SK-N-SH (cell line): ENCODE results near the gene GLRA3. TPM values are rescaled to one million over a fixed set of nuclear protein-coding genes. Genes with fewer than 3 reads are reported as not detected.

Experiments used
- CTCF ChIA-PET: fragments of 300-600, 350-600 bp; formaldehyde crosslinking; extraction: SDS; loops from one replicate; lab custom pipeline; 2021; lab: Yijun Ruan, JAX
- POLR2A ChIA-PET: fragments of 350-600 bp; sonication (Branson Sonifier 250); formaldehyde crosslinking; extraction: SDS; loops from one replicate; lab custom pipeline; 2020; ENCODE audit warnings: antibody characterized with exemption, inconsistent platforms; lab: Yijun Ruan, JAX
- DNase-seq: peaks from one replicate; pipeline ENCODE4 v3.0.0; 2012
- H2AFZ ChIP-seq: fragments of 200-600 bp; sonication (generic); 2 replicates; pipeline ENCODE4 v1.8.1; 2016; ENCODE audit warnings: antibody characterized with exemption, mild to moderate bottlenecking, low read depth
- H3F3A ChIP-seq: fragments of 200-600 bp; sonication (generic); replicated peaks from 2 replicates; pipeline ENCODE3; 2016; ENCODE audit warnings: antibody characterized with exemption, mild to moderate bottlenecking; ENCODE audit not compliant: insufficient read depth
- H3K27ac ChIP-seq, 2 experiments: fragments of 200-500 bp in 1 of 2; fragments of 200-600 bp in 1 of 2; sonication (Bioruptor generic) in 1 of 2; sonication (generic), shearing (Covaris generic) in 1 of 2; 2 replicates each; pipeline versions ENCODE4 v1.5.1 to v1.6.1; 2014 to 2016; ENCODE audit warnings: low read depth in 2 of 2, inconsistent platforms in 1 of 2, low read length in 1 of 2, mild to moderate bottlenecking in 1 of 2, mixed read lengths in 1 of 2
- H3K27me3 ChIP-seq: fragments of 200-600 bp; sonication (generic), shearing (Covaris generic); 2 replicates; pipeline ENCODE4 v1.6.1; 2016; ENCODE audit warnings: mixed run types; ENCODE audit not compliant: insufficient read depth
- H3K36me3 ChIP-seq, 2 experiments: fragments of 200-500 bp in 1 of 2; fragments of 200-600 bp in 1 of 2; sonication (Bioruptor generic) in 1 of 2; sonication (generic) in 1 of 2; replicated peaks in 1 of 2; 2 replicates each; pipeline versions ENCODE3 to v1.5.1; 2014 to 2016; ENCODE audit warnings: low read length in 1 of 2, mild to moderate bottlenecking in 1 of 2; ENCODE audit not compliant: insufficient read depth in 2 of 2, control insufficient read depth in 1 of 2
- H3K4me1 ChIP-seq, 2 experiments: fragments of 200-500 bp in 1 of 2; fragments of 200-600 bp in 1 of 2; sonication (Bioruptor generic) in 1 of 2; sonication (generic), shearing (Covaris generic) in 1 of 2; 2 replicates each; pipeline versions ENCODE4 v1.5.1 to v1.6.1; 2014 to 2016; ENCODE audit warnings: low read depth in 1 of 2, low read length in 1 of 2, mixed run types in 1 of 2; ENCODE audit not compliant: insufficient read depth in 2 of 2, control insufficient read depth in 1 of 2
- H3K4me2 ChIP-seq: fragments of 200-600 bp; sonication (generic), shearing (Covaris generic); 2 replicates; pipeline ENCODE4 v1.6.1; 2017; ENCODE audit warnings: mixed run types
- H3K4me3 ChIP-seq, 2 experiments: fragments of 200-500 bp in 1 of 2; fragments of 200-600 bp in 1 of 2; sonication (Bioruptor generic) in 1 of 2; sonication (generic), shearing (Covaris generic) in 1 of 2; 2 replicates each; pipeline versions ENCODE4 v1.5.1 to v1.8.1; 2014 to 2016; ENCODE audit warnings: low read depth in 2 of 2, inconsistent platforms in 1 of 2, low read length in 1 of 2, mild to moderate bottlenecking in 1 of 2, mixed read lengths in 1 of 2, moderate library complexity in 1 of 2
- H3K79me2 ChIP-seq: fragments of 200-600 bp; sonication (generic); 2 replicates; pipeline ENCODE4 v1.8.1; 2017; ENCODE audit warnings: mild to moderate bottlenecking; ENCODE audit not compliant: insufficient read depth
- H3K9ac ChIP-seq: fragments of 200-600 bp; sonication (generic); 2 replicates; pipeline ENCODE4 v1.6.1; 2017; ENCODE audit warnings: mixed run types
- H3K9me2 ChIP-seq: fragments of 200-600 bp; sonication (generic); 2 replicates; pipeline ENCODE4 v1.6.1; 2017; ENCODE audit warnings: mixed run types
- H3K9me3 ChIP-seq: fragments of 200-600 bp; sonication (generic); 2 replicates; pipeline ENCODE4 v1.6.1; 2017; ENCODE audit warnings: mixed run types, mild to moderate bottlenecking, moderate library complexity
- H4K20me1 ChIP-seq: fragments of 200-600 bp; sonication (generic); 2 replicates; pipeline ENCODE4 v1.6.1; 2017; ENCODE audit warnings: mild to moderate bottlenecking, mixed run types; ENCODE audit not compliant: insufficient read depth
- FOSL2 ChIP-seq: IDR thresholded peaks from 2 replicates; pipeline ENCODE4 v1.4.0; 2012; ENCODE audit warnings: low read depth, mild to moderate bottlenecking, moderate library complexity, borderline replicate concordance
- GATA2 ChIP-seq: sonication (generic); formaldehyde crosslinking; IDR thresholded peaks from 2 replicates; pipeline ENCODE4 v1.5.0; 2020; ENCODE audit warnings: mild to moderate bottlenecking, missing genetic modification reagents
- MAX ChIP-seq: IDR thresholded peaks from 2 replicates; pipeline ENCODE4 v1.4.0; 2012; ENCODE audit warnings: low read depth
- MXI1 ChIP-seq: IDR thresholded peaks from 2 replicates; pipeline ENCODE4 v1.6.1; 2012; ENCODE audit warnings: mild to moderate bottlenecking, low read depth, low read length, improper control_type of control experiment
- NFIC ChIP-seq: IDR thresholded peaks from 2 replicates; pipeline ENCODE4 v1.4.0; 2012; ENCODE audit warnings: borderline replicate concordance
- POLR2AphosphoS5 ChIP-seq: IDR thresholded peaks from 2 replicates; pipeline ENCODE4 v1.6.1; 2012; ENCODE audit warnings: low read depth, low read length
- RCOR1 ChIP-seq: fragments of 150-350 bp; IDR thresholded peaks from 2 replicates; pipeline ENCODE4 v1.6.1; 2017; ENCODE audit warnings: antibody characterized with exemption, low read length
- SIN3A ChIP-seq: IDR thresholded peaks from 2 replicates; pipeline ENCODE4 v1.6.1; 2012; ENCODE audit warnings: low read depth, mild to moderate bottlenecking, low read length, moderate library complexity, borderline replicate concordance
- SMC3 ChIP-seq: IDR thresholded peaks from 2 replicates; pipeline ENCODE4 v1.6.1; 2012; ENCODE audit warnings: low read depth, low read length, improper control_type of control experiment
- TAF1 ChIP-seq: IDR thresholded peaks from 2 replicates; pipeline ENCODE4 v1.6.1; 2012; ENCODE audit warnings: low read depth, mild to moderate bottlenecking, low read length, moderate library complexity, borderline replicate concordance
- YY1 ChIP-seq: IDR thresholded peaks from 2 replicates; pipeline ENCODE4 v1.4.0; 2012; ENCODE audit warnings: low read depth, mild to moderate bottlenecking
- WGBS: methylation state at CpG from one replicate; pipeline ENCODE4 v1.1.6; 2017; ENCODE audit warnings: low lambda C conversion rate; 5-methylcytosine and 5-hydroxymethylcytosine counted together
- polyA plus RNA-seq, 3 experiments: library from polyadenylated mRNA; depleted of rRNA; stranded (reverse); fragments of >200 nt; gene quantifications; 2 replicates each; pipeline ENCODE4 v1.2.3, GENCODE V29; 2012
- TF ChIP-seq, protein P1 (sequence below): fragments of 150-350 bp; IDR thresholded peaks from 2 replicates; pipeline ENCODE4 v1.6.1; 2016; ENCODE audit warnings: mild to moderate bottlenecking, low read depth, low read length
- TF ChIP-seq, protein P2 (sequence below): fragments of 200-600 bp; sonication (generic); IDR thresholded peaks from 2 replicates; pipeline ENCODE4 v1.6.1; 2017; ENCODE audit warnings: antibody characterized with exemption, mild to moderate bottlenecking, moderate library complexity
- TF ChIP-seq, protein P3 (sequence below): IDR thresholded peaks from 2 replicates; pipeline ENCODE4 v1.4.0; 2012; ENCODE audit warnings: low read depth, borderline replicate concordance
- TF ChIP-seq, protein P4 (sequence below): fragments of 150-350 bp; IDR thresholded peaks from 2 replicates; pipeline ENCODE4 v1.6.1; 2017; ENCODE audit warnings: antibody characterized with exemption, low read length, low read depth, borderline replicate concordance

Gene GLRA3
- polyA plus RNA-seq, 1 of the 3 experiments (the other 2 are of a cell fraction): not detected

DNA sequence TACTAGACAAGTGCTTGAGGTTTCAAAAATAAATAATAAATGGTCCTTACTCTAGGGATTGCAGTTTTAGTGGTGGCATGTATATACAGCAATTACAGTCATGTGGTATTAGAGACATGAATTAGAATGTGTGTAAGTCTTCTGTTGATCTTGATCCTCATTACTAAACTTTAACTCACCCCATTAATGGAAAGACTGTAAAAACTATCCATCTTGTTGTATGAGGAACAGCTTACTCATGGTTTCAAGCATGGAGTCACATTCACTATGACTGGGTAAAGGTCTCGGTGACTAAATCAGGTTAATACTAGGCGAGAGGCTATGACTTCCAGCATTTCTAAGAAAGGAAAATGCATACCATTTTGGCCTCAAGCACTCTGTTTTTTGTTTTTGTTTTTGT is 199.8 kb downstream of the GLRA3 start:
- CTCF ChIA-PET: no interaction called here
- H3K9me2 ChIP-seq: no peaks in the 10 kb centered on the region
- no peak for TF ChIP-seq FOSL2
- TF ChIP-seq SMC3: no peak
- TF ChIP-seq, protein P1, sequence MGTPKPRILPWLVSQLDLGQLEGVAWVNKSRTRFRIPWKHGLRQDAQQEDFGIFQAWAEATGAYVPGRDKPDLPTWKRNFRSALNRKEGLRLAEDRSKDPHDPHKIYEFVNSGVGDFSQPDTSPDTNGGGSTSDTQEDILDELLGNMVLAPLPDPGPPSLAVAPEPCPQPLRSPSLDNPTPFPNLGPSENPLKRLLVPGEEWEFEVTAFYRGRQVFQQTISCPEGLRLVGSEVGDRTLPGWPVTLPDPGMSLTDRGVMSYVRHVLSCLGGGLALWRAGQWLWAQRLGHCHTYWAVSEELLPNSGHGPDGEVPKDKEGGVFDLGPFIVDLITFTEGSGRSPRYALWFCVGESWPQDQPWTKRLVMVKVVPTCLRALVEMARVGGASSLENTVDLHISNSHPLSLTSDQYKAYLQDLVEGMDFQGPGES: no peak
- TF ChIP-seq RCOR1: no peak
- TF ChIP-seq, protein P2, sequence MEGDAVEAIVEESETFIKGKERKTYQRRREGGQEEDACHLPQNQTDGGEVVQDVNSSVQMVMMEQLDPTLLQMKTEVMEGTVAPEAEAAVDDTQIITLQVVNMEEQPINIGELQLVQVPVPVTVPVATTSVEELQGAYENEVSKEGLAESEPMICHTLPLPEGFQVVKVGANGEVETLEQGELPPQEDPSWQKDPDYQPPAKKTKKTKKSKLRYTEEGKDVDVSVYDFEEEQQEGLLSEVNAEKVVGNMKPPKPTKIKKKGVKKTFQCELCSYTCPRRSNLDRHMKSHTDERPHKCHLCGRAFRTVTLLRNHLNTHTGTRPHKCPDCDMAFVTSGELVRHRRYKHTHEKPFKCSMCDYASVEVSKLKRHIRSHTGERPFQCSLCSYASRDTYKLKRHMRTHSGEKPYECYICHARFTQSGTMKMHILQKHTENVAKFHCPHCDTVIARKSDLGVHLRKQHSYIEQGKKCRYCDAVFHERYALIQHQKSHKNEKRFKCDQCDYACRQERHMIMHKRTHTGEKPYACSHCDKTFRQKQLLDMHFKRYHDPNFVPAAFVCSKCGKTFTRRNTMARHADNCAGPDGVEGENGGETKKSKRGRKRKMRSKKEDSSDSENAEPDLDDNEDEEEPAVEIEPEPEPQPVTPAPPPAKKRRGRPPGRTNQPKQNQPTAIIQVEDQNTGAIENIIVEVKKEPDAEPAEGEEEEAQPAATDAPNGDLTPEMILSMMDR: no peak
- no peak for TF ChIP-seq NFIC
- TF ChIP-seq, protein P3, sequence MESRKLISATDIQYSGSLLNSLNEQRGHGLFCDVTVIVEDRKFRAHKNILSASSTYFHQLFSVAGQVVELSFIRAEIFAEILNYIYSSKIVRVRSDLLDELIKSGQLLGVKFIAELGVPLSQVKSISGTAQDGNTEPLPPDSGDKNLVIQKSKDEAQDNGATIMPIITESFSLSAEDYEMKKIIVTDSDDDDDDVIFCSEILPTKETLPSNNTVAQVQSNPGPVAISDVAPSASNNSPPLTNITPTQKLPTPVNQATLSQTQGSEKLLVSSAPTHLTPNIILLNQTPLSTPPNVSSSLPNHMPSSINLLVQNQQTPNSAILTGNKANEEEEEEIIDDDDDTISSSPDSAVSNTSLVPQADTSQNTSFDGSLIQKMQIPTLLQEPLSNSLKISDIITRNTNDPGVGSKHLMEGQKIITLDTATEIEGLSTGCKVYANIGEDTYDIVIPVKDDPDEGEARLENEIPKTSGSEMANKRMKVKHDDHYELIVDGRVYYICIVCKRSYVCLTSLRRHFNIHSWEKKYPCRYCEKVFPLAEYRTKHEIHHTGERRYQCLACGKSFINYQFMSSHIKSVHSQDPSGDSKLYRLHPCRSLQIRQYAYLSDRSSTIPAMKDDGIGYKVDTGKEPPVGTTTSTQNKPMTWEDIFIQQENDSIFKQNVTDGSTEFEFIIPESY: no peak
- no peak for TF ChIP-seq YY1
- no peak for TF ChIP-seq GATA2 (CRISPR knock-in tag)
- TF ChIP-seq, all 33 proteins: peak for 0
- no peaks in the 10 kb centered on the region; a peak in 1 of 4 replicates for H3K4me1 ChIP-seq
- WGBS: 63% methylated on average over 2 of the region's 2 CpGs
- no peaks in the 10 kb centered on the region for H3K9me3 ChIP-seq
- H3F3A ChIP-seq: no peaks in the 10 kb centered on the region
- H3K9ac ChIP-seq: no peak overlapping the region
- H2AFZ ChIP-seq: no peak overlapping the region
- H4K20me1 ChIP-seq: no peaks in the 10 kb centered on the region
- no peaks in the 10 kb centered on the region for H3K27me3 ChIP-seq
- H3K27ac ChIP-seq: no peak overlapping the region
- no peak overlapping the region for H3K4me2 ChIP-seq
- no peaks in the 10 kb centered on the region for H3K36me3 ChIP-seq
- no peak for DNase-seq
- no peak overlapping the region for H3K4me3 ChIP-seq
- POLR2A ChIA-PET: no interaction called here
- H3K79me2 ChIP-seq: no peaks in the 10 kb centered on the region

DNA sequence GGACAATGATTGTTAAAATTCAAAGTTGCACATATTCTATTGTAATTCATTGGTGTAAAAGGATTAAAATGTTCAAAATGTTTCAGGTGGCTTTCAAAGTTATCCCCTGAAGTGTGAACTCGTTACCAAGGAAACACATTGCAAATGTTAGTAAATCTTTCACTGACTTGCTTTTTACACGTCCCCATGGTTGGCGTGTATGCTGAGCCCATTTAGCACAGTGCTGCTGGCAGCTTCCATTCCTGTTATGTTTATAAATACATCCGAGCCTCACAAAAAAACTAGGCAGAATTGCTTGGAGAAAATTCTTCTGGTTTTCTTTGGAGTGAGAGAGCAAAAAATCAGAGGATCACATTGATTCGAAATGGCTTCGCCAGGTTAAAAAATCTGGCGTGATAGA is 200.9 kb downstream of the GLRA3 start:
- Histone ChIP-seq H3K4me2 (no peak overlapping the region), H3K4me1 (no peaks in the 10 kb centered on the region; a peak in 1 of 4 replicates), H3K27me3 (no peaks in the 10 kb centered on the region), H3K79me2 (no peaks in the 10 kb centered on the region), H3K9me3 (no peaks in the 10 kb centered on the region), H4K20me1 (no peaks in the 10 kb centered on the region), H3K27ac (no peak overlapping the region), H3F3A (no peaks in the 10 kb centered on the region), H3K9ac (no peak overlapping the region), H3K36me3 (no peaks in the 10 kb centered on the region), H2AFZ (no peak overlapping the region), H3K4me3 (no peak overlapping the region), H3K9me2 (no peaks in the 10 kb centered on the region)
- WGBS: 56% methylated on average over 7 of the region's 7 CpGs
- ChIA-PET CTCF (no interaction called here), POLR2A (no interaction called here)
- TF ChIP-seq POLR2AphosphoS5 (no peak), MXI1 (no peak), MAX (no peak), TAF1 (no peak), SIN3A (no peak), FOSL2 (no peak)
- TF ChIP-seq, protein P3: no peak
- TF ChIP-seq, protein P4, sequence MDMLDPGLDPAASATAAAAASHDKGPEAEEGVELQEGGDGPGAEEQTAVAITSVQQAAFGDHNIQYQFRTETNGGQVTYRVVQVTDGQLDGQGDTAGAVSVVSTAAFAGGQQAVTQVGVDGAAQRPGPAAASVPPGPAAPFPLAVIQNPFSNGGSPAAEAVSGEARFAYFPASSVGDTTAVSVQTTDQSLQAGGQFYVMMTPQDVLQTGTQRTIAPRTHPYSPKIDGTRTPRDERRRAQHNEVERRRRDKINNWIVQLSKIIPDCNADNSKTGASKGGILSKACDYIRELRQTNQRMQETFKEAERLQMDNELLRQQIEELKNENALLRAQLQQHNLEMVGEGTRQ: no peak
- TF ChIP-seq, protein P2: no peak
- DNase-seq: no peak
